ENCODE results near the gene PIP5K1C.

PIP5K1C gene

DNA sequence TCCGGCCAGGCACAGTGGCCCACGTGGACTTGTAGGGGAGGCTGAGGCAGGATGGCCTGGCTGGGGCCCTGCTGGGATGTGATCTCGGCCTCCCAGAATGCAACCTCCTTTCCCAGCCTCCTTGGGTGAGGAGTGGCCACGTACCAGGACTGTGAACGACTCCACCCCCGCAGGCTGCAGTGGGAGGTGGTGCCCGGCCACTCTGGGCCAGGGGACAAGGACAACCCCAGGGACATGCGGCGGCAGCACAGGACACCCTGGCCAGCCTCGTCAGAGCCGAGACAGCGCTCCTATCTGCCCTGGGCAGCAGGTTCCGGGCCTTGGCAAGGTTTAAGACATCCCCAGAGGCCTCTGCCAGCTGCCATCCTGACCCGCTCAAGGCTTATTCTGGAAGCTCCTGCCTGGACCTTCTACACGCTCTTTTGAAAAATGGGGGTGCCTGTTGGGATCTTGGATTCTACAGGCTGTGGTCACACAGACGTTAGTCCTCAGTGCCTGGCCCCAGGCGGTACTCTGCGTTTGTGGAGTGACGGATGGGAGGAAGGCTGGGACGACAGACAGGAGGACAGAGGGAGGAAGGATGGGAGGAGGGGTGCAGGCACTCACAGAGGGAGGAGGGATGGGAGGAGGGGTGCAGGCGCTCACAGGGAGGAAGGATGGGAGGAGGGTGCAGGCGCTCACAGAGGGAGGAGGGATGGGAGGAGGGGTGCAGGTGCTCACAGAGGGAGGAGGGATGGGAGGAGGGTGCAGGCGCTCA is 53.8 kb downstream of the PIP5K1C start:
- no peak for DNase-seq (ENCODE audit: low read depth in 4 of 4, low spot score in 1 of 4)

DNA sequence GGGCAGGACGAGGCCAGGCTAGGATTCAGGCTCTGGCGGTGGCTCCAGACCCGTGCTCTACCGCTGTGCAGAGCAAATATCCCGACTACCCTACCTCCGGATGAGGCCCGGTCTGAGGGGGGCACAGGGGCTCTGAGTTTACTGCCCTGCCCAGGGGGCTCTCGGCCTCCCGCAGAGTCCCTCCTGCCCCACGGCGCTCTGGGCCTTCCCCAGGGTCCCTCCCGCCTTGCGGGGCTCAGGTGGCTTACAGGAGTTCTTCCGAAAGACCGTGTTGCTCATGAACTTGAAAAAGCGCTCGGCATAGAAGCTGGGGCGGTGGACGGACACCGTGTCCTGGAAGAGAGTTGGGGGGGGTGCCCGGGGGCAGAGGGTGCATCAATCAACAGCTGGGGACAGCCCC is 54.5 kb downstream of the PIP5K1C start:
- DNase-seq (ENCODE audit: low read depth in 4 of 4, low spot score in 1 of 4): no peak

DNA sequence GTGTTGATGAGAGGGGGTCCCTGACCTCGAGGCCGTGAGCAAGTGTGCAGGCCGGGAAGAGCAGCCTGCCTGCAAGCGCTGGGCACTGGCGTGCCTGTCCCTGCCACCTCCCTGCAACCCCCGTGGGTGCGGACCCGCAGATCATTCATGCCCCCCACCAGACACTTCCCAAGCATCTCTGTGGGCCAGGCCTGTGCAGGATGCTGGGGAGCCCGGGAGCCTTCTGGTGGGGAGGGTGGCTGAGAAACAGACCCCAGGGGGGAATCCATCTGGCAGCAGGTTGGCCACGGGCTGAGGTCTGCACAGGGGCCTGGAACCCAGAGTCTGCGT is 55.2 kb downstream of the PIP5K1C start:
- DNase-seq (ENCODE audit: low read depth in 4 of 4, low spot score in 1 of 4): no peak

DNA sequence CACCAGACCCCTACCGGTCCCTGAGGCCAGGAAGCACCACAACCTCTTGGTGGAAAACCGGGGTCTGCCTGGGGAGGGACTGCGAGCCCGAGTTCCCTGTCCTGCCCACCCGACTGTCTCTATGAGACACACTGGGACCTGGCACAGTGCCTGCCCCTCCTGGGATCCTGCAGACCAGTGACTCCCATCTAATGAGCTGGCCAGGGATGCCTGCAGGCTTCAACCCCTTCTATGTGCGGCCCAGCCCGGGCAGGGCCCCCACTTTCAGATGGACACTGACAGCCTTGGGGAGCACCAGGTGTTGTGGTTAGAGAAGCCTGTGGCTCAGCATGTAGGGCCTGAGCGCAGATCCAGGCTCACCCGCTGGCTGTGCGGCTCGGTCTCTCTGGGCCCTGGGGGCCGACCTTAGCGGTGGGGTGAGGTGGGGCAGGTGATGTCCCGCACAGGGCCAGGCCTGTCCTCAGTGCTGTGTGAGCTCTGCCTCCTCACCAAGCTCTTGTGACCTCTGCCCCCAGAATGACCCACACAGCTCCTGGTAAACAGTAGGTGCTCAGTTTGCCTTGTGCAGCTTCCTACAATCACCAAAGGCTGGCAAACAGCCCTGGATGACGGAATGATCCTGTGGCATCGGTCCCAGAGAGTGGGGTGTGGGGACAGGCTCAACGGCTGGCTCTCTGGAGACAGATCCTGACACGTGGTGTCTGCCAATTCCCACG is 55.8 kb downstream of the PIP5K1C start:
- DNase-seq (ENCODE audit: low read depth in 4 of 4, low spot score in 1 of 4): no peak

DNA sequence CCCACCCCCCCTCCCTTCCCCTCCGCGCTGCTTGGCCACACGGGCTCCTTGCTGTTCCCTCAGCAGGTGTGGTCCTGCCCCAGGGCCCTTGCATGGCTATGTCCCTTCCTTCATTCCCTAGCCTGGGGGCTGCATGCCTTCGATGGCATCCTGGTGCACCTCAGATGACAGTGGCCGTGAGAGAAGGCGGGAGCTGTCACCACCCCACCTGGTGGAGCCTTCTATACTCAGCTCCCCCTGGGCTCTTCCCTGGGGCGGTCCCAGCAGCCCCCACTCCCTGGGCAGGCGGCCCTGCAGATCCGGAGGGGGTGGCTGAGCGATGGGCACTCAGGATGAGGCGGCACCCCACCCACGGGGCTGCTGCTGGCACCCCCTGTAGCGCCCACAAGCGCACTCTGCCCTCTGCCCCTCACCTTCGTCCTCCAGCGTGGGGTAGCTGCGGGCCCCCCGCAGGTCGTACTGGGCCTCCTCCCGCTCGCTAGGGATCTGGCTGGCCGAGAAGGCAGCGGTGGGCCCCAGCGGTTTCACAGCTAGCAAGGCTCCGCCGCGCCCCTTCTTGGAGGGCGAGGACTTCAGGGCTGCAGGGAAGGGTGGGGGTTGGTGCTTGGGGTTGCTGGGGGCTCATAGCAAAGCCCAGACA is 56.5 kb downstream of the PIP5K1C start:
- no peak for DNase-seq (ENCODE audit: low read depth in 4 of 4, low spot score in 1 of 4)

DNA sequence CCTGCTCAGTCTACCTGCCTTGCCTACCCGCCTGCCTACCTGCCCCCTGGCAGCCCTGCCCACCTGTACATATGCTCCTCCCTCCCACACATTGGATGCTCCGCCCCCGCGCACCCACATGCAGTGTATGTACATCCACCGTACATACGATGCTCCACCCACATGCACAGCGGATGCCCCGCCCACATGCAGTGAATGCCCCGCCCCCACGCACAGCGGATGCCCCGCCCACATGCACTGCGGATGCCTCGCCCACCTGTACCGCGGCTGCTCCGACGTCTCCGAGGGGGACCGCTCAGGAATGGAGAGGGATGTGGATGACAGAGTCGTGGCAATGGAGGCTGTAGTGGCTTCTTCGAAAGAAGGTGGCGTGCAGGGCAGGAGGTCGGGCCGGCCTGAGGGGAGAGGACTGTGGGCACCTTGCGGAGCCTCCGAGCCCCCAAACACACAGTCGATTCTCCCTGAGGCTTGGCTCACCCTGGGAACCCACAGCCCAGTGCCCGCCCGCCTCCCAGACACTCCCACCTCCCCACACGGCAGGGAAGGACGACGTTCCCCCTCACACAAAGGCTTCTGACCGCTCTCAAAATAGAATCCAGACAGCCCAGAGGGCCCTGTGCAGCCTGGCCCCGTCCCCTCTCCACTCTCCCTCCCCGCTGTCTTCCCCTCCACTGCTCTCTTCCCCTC is 57.1 kb downstream of the PIP5K1C start:
- DNase-seq (ENCODE audit: low read depth in 4 of 4, low spot score in 1 of 4): no peak

DNA sequence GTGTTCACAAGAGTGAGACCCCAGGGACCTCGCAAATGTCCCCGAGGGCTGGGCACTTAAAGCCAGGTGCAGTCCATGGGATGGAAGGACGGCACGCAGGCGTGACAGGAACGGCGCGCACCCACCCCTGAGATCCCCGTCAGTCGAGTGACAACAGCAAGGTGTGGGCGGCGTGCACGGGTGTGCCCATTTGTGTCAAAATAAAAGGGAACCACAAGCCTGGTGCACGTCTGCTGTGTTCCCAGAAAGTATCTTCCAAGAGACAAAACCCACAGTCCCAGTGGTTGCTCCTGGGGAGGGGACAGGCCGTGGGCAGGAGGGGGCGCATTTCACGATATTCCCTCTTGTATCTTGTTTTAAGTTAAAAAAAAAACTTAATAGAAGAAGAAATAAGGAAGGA is 58.0 kb downstream of the PIP5K1C start:
- no peak for DNase-seq (ENCODE audit: low read depth in 4 of 4, low spot score in 1 of 4)

DNA sequence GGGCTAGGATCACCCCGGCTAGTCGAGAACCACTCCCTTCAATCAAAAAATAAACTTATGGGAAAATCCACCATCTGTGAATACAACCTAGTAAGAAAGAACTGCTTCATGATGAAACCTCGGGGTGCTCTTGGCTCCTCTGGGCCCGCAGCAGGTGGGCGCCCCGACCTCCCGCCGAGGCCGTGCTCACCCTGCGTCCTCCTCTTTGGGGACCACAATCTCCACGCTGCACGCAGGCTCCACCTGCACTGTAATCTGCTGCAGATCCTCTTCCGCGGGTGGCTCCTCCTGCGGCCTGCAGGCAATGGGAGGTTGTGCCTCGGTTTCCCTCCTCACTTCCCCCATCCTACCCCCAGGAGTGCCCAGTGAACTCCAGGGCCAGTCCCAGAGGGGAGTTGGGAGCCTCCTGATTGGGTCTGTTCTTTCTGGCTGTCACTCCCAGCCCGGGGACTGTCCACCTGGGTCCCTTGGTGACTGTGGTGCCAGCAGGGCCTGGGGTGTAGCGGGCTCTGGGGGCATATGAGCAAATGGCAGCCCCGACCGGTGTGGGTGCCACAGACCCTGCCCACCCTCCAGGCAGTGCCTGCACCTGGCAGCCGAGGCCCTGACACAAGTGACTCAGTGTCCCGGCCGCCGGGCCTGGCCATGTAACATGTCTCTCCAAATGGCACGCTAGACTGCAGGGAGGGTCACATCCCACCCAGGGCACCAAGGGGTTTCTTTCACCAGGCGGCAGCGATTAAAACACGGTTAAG is 58.6 kb downstream of the PIP5K1C start:
- no peak for DNase-seq (ENCODE audit: low read depth in 4 of 4, low spot score in 1 of 4)

DNA sequence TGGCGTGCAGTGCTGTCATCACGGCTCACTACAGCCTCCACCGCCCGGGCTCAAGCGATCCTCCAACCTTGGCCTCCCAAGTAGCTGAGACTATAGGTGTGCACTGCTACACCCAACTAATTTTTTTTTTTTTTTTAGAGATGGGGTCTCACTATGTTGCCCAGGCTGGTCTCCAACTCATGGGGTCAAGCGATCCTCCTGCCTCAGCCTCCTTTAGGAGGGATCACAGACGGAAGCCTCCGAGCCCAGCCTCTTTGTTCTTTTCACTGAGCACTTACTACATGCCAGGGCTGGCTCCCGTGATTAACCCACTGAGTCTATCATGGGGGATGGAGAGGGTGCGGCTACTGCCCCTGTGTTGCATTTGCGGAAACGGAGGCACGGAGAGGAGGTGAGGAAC is 60.8 kb downstream of the PIP5K1C start:
- no peak for DNase-seq (ENCODE audit: low read depth in 4 of 4, low spot score in 1 of 4)

DNA sequence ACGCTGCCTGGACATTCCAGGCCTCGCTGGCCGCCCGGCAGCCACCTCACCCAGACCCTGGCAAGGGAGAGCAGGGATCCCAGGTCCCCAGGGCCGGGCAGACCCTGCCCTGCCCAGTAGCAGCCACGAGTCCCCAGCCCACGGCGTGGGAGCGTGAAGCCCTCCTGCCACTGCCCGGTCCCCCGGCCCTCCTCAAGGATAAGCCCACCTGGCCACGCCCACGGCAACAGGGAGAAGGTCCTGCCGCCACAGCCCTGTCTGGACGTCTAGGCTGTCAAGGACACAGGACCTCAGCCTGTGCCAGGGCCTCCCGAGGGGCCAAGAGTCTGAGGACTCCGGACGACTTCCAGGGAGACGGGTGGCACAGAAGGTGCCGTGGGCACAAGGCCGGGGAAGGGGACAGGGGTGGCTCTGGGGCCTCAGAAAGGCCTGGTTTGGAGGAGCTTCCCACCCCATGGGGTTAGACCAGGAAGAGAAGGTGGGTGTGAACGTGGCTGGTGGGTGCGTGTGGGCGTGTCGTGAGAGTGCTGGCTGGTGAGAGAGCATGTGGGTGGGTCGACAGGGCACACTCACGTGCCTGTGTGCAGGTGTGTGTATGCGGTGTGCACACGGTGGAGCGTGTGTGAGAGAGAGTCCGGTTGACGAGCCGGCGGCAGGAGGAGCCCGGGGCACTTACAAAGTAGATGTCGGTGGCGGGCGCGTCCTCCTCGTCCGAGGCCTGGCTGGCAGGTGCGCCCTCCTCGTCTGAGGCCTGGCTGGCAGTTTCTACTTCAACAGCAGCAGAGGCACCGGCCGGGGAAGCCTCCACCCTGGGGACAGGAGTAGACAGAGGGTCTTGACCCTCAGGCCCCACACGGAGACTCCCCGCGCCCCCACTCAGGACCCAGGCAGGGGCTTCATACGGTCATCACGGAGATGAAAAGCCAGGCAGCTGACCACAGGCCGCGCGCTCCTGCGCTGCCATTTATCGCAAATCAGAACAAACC is 61.8 kb downstream of the PIP5K1C start:
- no peak for DNase-seq (ENCODE audit: low read depth in 4 of 4, low spot score in 1 of 4)

DNA sequence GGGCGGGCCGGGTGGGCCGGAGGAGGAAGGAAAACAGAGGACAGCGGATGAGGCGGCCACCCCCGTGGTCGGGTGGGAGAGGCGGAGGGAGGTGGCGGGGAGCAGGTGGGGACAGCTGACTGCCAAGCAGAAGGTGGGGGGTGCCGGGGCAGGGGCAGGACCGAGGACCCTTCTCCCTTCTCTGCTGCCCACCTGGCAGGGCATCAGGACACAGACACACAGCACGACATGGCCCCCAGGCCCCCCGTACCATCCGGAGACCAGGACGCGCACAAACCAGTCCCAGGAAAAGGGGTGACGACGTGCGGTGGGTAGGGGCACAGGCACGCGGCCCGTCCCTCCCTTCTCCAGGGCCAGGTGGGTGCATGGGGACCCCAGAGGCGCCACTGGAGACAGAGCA is 62.6 kb downstream of the PIP5K1C start:
- no peak for DNase-seq (ENCODE audit: low read depth in 4 of 4, low spot score in 1 of 4)

DNA sequence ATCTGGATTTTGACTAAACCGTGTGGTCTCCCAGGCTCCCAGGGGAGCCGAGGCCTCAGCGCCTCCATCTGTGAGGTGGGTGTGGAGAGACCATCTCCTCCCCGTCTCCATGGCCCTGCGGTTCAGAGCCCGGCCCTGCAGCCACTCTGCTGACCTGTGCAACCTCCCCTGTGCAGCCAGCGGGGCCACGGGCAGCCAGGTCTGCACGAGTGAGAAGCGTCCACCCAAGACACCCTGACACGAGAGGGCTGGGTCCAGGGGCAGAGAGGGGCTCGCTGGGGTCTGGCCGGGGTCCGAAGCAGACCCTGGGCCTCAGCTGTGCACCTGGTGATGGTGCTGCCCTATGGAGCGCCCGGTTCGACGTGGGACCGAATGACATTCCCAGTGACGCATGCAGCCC is 63.3 kb downstream of the PIP5K1C start:
- no peak for DNase-seq (ENCODE audit: low read depth in 4 of 4, low spot score in 1 of 4)

DNA sequence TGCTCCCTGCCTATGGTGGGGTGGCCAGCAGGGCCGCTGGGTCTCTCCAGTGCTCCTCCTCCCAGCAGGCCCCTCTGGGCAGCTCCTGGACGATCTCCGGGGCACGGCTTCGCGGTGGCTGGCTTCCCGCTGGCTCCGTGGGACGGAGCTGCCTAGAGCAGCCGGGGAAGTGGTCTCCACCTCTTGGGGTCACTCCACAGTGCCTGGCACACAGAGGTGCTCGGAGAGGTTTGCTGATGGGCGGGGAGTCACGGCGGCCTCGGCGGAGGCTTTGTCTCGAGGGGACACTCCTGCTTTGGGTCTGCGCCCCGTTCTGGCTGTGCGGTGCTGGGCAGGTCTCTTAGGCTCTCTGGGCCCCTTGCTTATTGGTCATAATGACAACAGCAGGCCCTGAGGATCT is 63.8 kb downstream of the PIP5K1C start:
- DNase-seq (ENCODE audit: low read depth in 4 of 4, low spot score in 1 of 4): no peak

DNA sequence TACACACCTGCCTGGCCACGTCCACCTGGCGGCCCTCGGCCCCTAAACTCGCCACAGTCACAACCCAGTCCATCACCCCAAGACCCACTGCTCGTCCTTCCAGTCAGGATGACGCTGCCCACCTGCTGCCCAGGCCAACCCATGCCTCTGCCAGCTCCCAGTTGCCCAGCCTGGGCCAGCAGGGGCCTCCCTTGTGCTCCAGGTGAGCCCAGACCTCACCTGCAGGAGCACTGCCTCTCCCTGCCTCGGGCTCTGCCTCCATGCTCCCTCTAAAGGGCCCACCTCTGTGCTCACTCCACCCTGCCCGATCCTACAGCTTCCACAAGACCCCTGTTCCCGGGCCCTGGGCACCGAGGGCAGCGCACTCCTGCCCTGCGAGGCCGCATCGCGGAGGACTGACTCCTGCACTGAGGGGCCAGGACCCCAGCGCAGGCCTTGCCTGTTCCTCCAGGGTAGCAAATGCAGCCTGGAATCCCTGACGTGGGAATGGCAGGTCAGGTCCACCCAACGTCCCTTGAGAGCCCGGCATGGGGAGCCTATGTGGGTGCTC is 65.7 kb downstream of the PIP5K1C start:
- DNase-seq (ENCODE audit: low read depth in 4 of 4, low spot score in 1 of 4): no peak

DNA sequence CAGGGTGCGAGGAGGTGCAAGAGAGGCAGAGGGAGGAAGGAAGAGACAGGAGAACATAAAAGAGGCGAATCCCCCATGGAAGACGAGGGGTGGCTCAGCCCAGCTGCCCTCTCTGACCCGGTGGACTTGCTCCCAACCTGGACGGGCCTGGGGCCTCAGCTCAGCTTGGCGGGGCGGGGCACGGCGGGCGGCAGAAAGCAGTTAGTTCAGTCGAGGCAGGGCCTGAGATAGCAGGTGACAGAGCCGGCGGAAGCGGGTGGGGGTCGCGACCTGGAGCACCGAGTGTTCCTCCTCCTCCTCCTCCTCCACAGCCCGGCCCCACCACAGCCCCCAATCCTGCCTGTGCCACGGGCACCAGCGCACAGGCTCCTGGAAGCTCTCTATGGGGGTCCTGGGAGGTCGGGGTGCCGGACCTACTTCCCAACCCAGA is 66.7 kb downstream of the PIP5K1C start:
- DNase-seq (ENCODE audit: low read depth in 4 of 4, low spot score in 1 of 4): no peak

DNA sequence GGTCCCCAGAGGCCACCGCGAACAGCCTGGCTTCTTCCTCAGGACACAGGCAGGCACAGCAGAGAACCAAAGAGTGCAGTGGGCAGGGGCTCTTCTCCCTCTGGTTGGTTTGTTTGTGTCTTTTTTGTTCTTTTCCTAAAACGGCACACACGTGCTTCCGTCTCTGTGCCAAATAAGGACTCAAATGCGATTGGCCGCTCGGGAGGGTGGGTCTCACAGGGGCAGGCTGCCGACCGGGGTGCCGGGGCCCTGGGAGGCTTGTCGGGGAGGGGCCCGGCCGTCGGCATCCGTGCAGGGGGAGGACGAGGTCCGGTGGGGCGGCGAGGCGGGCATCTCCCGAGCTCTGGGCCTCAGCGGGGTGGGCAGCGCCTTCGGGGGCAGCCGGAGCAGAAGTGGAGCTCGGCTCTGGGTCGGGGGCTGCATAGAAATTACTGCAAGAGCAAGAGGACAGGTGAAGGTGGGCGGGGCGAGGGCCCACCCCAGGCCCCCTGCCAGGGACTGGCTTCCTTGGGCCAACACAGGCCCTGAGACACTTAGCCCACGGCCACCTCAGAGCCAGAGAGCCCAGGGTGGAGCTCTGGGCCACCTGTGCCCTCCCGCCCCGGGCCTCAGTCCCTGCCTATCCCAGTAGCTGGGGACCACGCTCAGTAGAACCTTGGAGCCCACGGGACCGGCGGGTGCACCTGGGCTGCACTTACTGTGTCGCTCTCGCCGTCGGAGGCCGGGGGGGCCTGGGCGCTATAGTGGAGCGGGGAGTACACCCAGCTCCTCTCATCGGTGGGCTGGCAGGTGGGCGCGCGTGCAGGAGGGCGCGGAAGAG is 67.3 kb downstream of the PIP5K1C start:
- DNase-seq (ENCODE audit: low read depth in 4 of 4, low spot score in 1 of 4): no peak

DNA sequence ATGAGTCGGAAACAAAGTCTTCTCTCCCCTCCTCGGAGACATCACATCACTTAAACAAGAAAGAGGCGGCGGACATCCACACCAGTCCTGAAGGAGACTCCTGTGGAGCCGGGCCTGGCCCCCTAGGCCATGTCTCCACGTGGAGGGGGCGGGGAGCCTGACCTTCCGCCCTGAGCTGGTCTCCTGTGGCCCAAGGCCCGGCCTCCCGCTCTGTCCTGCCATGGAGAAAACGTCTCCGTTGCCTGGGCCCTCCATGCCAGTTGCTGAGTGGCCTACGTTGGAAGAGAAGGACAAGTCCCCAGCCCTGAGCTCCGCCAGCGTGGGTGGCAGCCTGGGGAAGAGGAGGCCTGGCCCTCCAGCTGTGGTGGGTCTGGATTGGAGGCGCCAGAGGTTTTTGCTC is 68.2 kb downstream of the PIP5K1C start:
- DNase-seq (ENCODE audit: low read depth in 4 of 4, low spot score in 1 of 4): no peak

DNA sequence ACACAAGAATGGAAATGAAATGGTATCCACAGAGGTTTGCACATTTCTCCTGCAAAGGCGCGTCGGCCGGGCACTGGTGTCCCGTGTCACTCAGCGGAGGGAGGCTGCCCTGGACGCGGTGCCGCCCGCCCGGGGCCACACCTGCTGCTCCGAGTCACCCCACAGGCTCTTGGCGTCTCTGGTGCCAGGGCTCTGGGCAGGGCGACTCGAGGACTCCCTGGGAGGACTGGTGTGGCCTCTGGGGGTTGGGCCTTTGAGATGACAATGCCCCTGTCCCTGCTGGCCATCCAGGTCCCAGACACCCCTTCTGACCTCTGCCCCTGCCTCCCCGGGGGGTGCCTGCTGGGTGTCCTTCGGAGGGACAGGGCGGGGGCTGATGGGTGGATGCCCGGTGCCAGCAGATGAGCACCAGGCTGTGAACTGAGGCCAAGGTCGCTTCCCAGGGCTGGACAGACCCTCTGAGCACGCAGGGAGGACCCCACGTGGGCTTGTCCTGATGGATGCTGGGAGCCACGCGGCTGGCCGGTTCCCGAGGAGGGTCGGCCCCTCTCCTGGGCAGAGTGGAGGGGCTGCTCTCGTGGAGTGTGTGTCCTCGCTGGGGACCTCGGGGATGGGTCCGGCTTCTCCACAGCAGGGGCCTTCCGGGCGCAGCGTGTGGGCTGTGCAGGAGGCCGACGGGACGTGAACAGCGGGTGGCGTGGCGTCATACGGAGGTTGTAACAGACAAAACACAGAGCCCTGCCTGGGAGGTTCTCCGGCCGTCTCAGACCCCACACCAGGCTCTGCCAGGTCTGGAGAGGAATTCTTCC is 69.0 kb downstream of the PIP5K1C start:
- DNase-seq (ENCODE audit: low read depth in 4 of 4, low spot score in 1 of 4): no peak
